ENCODE data around the gene METTL2B.
"Not testable (repeated sequence)": the region's sequence is repeated elsewhere in the genome, so short reads cannot be mapped to it uniquely, and the experiment has no call there.

DNA sequence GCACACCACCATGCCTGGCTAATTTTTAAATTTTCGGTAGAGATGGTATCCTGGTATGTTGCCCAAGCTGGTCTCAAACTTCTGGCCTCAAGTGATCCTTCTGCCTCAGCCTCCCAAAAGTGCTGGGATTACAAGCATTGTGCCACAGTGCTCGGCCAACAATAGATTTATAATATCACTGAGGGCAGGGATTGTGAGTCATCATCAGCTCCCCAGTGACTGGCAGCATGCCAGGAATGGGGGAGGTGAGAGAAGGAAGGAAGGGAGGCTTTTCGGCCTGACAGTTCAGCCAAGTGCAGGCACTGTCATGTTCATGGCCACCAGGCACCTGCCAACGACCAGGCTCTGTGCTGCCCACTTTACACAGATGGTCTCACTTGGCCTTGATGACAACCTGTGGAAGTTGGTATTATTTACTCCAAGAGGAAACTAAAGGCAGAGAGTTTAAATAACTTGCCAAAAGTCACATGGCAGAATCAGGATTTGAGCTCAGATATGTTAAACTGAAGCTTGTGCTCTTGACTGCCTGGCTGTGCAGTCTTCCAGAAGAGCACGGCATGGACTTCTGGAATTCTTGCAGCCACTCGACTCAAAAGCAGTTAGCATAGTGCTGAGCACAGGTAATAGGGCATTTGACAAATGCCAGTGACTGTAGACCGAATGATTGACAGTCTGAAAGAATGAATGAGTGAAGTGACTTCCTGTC, 46.8 kb downstream of the METTL2B start:
- TF ChIP-seq, protein P1, sequence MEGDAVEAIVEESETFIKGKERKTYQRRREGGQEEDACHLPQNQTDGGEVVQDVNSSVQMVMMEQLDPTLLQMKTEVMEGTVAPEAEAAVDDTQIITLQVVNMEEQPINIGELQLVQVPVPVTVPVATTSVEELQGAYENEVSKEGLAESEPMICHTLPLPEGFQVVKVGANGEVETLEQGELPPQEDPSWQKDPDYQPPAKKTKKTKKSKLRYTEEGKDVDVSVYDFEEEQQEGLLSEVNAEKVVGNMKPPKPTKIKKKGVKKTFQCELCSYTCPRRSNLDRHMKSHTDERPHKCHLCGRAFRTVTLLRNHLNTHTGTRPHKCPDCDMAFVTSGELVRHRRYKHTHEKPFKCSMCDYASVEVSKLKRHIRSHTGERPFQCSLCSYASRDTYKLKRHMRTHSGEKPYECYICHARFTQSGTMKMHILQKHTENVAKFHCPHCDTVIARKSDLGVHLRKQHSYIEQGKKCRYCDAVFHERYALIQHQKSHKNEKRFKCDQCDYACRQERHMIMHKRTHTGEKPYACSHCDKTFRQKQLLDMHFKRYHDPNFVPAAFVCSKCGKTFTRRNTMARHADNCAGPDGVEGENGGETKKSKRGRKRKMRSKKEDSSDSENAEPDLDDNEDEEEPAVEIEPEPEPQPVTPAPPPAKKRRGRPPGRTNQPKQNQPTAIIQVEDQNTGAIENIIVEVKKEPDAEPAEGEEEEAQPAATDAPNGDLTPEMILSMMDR (IDR thresholded peaks at IDR 0.05) = not testable (repeated sequence)
- not testable (repeated sequence) for TF ChIP-seq EZH2phosphoT487 (IDR thresholded peaks at IDR 0.05)

Data from neural progenitor cell (in vitro differentiated cells).